ENCODE data around the gene ENTHD1. TPM values are rescaled to one million over a fixed set of nuclear protein-coding genes. Genes with fewer than 3 reads are reported as not detected.

ENTHD1 gene, protein sequence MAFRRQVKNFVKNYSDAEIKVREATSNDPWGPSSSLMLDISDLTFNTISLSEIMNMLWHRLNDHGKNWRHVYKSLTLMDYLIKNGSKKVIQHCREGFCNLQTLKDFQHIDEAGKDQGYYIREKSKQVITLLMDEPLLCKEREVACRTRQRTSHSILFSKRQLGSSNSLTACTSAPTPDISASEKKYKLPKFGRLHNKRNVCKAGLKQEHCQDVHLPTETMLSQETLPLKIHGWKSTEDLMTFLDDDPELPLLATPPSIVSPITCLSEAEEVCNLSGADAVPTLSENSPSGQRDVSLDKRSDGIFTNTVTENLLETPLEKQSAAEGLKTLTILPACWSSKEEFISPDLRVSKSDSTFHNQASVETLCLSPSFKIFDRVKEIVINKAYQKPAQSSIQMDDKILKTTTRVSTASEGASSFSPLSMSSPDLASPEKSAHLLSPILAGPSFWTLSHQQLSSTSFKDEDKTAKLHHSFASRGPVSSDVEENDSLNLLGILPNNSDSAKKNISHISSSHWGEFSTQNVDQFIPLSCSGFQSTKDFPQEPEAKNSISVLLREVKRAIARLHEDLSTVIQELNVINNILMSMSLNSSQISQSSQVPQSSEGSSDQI
- total RNA-seq (ENCODE audit: unreplicated experiment): not detected
- long read RNA-seq: 0 reads

- Mint-ChIP-seq H3K9me3 (ENCODE audit: unreplicated experiment) (no peaks in the 10 kb centered on the region), H3K36me3 (ENCODE audit: low read depth, unreplicated experiment) (no peaks in the 10 kb centered on the region), H3K4me3 (ENCODE audit: unreplicated experiment) (no peak within 1 kb of the TSS), H3K27me3 (ENCODE audit: unreplicated experiment) (no peaks in the 10 kb centered on the region), H3K4me1 (ENCODE audit: unreplicated experiment) (peaks cover 3% of the 10 kb centered on the region), H3K27ac (ENCODE audit: unreplicated experiment) (no peak within 1 kb of the TSS)
- DNase-seq (ENCODE audit: low spot score): peak; percentile 10
- TF ChIP-seq CTCF (IDR thresholded peaks at IDR 0.05; ENCODE audit: unreplicated experiment): no peak
Observed at GRCh38 chr22:39893526-39893925, at the start of gene ENTHD1. ENTHD1 (minus strand) TSS chr22:39893760; CDS start chr22:39887748, 6,012 bp downstream.

- Mint-ChIP-seq H3K27me3 (ENCODE audit: unreplicated experiment) (no peaks in the 10 kb centered on the region), H3K4me1 (ENCODE audit: unreplicated experiment) (peaks cover 40% of the 10 kb centered on the region), H3K4me3 (ENCODE audit: unreplicated experiment) (no peak overlapping the region), H3K27ac (ENCODE audit: unreplicated experiment) (no peak overlapping the region), H3K36me3 (ENCODE audit: low read depth, unreplicated experiment) (no peaks in the 10 kb centered on the region), H3K9me3 (ENCODE audit: unreplicated experiment) (no peaks in the 10 kb centered on the region)
- peak; percentile 17 for DNase-seq (ENCODE audit: low spot score)
- no peak for TF ChIP-seq CTCF (IDR thresholded peaks at IDR 0.05; ENCODE audit: unreplicated experiment)
Observed at GRCh38 chr22:39943337-39943736, 49.8 kb upstream of the ENTHD1 start.

GRCh38 chr22:39942439-39943230 is 49.1 kb upstream of the ENTHD1 start:
- Mint-ChIP-seq H3K9me3 (ENCODE audit: unreplicated experiment) (no peaks in the 10 kb centered on the region), H3K4me3 (ENCODE audit: unreplicated experiment) (no peak overlapping the region), H3K27me3 (ENCODE audit: unreplicated experiment) (no peaks in the 10 kb centered on the region), H3K36me3 (ENCODE audit: low read depth, unreplicated experiment) (no peaks in the 10 kb centered on the region), H3K4me1 (ENCODE audit: unreplicated experiment) (peaks cover 35% of the 10 kb centered on the region), H3K27ac (ENCODE audit: unreplicated experiment) (no peak overlapping the region)
- no peak for DNase-seq (ENCODE audit: low spot score)
- no peak for TF ChIP-seq CTCF (IDR thresholded peaks at IDR 0.05; ENCODE audit: unreplicated experiment)

DNA sequence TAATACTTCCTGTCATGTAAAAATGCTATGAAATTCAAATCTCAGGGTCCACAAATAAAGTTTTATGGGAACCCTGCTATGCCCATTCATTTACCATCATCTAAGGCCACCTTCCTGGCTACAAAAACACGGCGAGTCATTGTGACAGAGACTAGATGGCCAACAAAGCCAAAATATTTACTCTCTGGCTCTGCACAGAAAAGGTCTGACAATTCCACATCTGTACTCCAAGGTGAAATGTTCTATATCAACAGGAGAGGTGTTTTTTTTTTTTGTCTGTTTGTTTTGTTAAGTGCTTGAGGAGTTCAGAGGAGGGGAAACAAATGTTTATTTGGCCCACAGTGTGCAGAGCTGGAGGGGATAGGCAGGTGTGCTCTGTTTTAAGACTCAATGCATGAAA is 48.0 kb upstream of the ENTHD1 start:
- Mint-ChIP-seq H3K9me3 (ENCODE audit: unreplicated experiment) (no peaks in the 10 kb centered on the region), H3K27ac (ENCODE audit: unreplicated experiment) (peak overlapping the region; percentile 53), H3K36me3 (ENCODE audit: low read depth, unreplicated experiment) (no peaks in the 10 kb centered on the region), H3K27me3 (ENCODE audit: unreplicated experiment) (no peaks in the 10 kb centered on the region), H3K4me1 (ENCODE audit: unreplicated experiment) (peaks cover 25% of the 10 kb centered on the region), H3K4me3 (ENCODE audit: unreplicated experiment) (no peak overlapping the region)
- DNase-seq (ENCODE audit: low spot score): no peak
- TF ChIP-seq CTCF (IDR thresholded peaks at IDR 0.05; ENCODE audit: unreplicated experiment): no peak

All from endothelial cell (in vitro differentiated cells).